K562 (cell line): ENCODE results near the gene BPNT1. TPM values are rescaled to one million over a fixed set of nuclear protein-coding genes. Genes with fewer than 3 reads are reported as not detected.

ENCODE experiments used
- BCL6 ChIP-seq: fragments of 250-450 bp; sonication (Bioruptor Pico); IDR thresholded peaks from 2 replicates; pipeline ENCODE4 v1.4.0; 2020
- CHD4 ChIP-seq: fragments of 200-600 bp; sonication (generic); IDR thresholded peaks from 3 replicates; pipeline ENCODE4 v1.6.1; 2012; ENCODE audit warnings: low read depth, mild to moderate bottlenecking, mixed read lengths, low read length, inconsistent platforms; ENCODE audit not compliant: insufficient read depth, insufficient replicate concordance, poor library complexity, severe bottlenecking
- E2F8 ChIP-seq: fragments of 450-650 bp; IDR thresholded peaks from 2 replicates; pipeline ENCODE4 v1.7.1; 2018; ENCODE audit warnings: mild to moderate bottlenecking, low read depth; ENCODE audit not compliant: partially characterized antibody
- EGR1 ChIP-seq: fragments of 450-650 bp; conservative IDR thresholded peaks from 2 replicates; pipeline ENCODE4 v1.6.1; 2017; ENCODE audit warnings: mild to moderate bottlenecking
- FIP1L1 ChIP-seq: fragments of 200-400 bp; formaldehyde crosslinking; IDR thresholded peaks from 2 replicates; pipeline ENCODE4 v1.6.1; 2018; ENCODE audit warnings: mild to moderate bottlenecking, low read depth, low read length; ENCODE audit not compliant: poor library complexity, severe bottlenecking
- HES1 ChIP-seq: fragments of 450-650 bp; IDR thresholded peaks from 2 replicates; pipeline ENCODE4 v1.6.1; 2016; ENCODE audit warnings: low read depth, mild to moderate bottlenecking, moderate library complexity
- HMGN3 ChIP-seq: IDR thresholded peaks from 2 replicates; pipeline ENCODE4 v1.6.1; 2011; ENCODE audit warnings: borderline replicate concordance, low read depth, mild to moderate bottlenecking, mixed read lengths, low read length; ENCODE audit not compliant: insufficient read length; ENCODE audit errors: extremely low read depth
- MTA1 ChIP-seq: fragments of 450-650 bp; IDR thresholded peaks from 2 replicates; pipeline ENCODE4 v1.6.1; 2017; ENCODE audit warnings: borderline replicate concordance
- MTF1 ChIP-seq: fragments of 250-450 bp; sonication (Bioruptor Pico); IDR thresholded peaks from 2 replicates; pipeline ENCODE4 v1.9.0; 2021; ENCODE audit warnings: moderate library complexity, mild to moderate bottlenecking, inconsistent platforms, borderline replicate concordance
- NFATC3 ChIP-seq: fragments of 450-650 bp; IDR thresholded peaks from 2 replicates; pipeline ENCODE4 v1.6.1; 2017; ENCODE audit warnings: mild to moderate bottlenecking
- NR1H2 ChIP-seq: sonication (generic); formaldehyde crosslinking; IDR thresholded peaks from 2 replicates; pipeline ENCODE4 v1.4.0; 2020; ENCODE audit warnings: mild to moderate bottlenecking, missing genetic modification reagents
- NR2F6 ChIP-seq: fragments of 450-650 bp; formaldehyde crosslinking; IDR thresholded peaks from 2 replicates; pipeline ENCODE4 v1.4.0; 2020; ENCODE audit warnings: mild to moderate bottlenecking
- PHF21A ChIP-seq: fragments of 450-650 bp; IDR thresholded peaks from 2 replicates; pipeline ENCODE4 v1.6.1; 2017; ENCODE audit warnings: low read depth, borderline replicate concordance
- RBM15 ChIP-seq: fragments of 200-400 bp; formaldehyde crosslinking; IDR thresholded peaks from 2 replicates; pipeline ENCODE4 v1.6.1; 2018; ENCODE audit warnings: mild to moderate bottlenecking, low read length, moderate library complexity; ENCODE audit not compliant: insufficient read depth
- SMC3 ChIP-seq: conservative IDR thresholded peaks from 2 replicates; pipeline ENCODE4 v1.6.1; 2011; ENCODE audit warnings: low read depth, low read length, improper control_type of control experiment; ENCODE audit not compliant: insufficient read depth
- TGIF2 ChIP-seq: sonication (generic); formaldehyde crosslinking; IDR thresholded peaks from 2 replicates; pipeline ENCODE4 v1.8.1; 2022; ENCODE audit warnings: mild to moderate bottlenecking, missing genetic modification reagents, moderate library complexity
- THAP12 ChIP-seq: fragments of 250-450 bp; sonication (Bioruptor Pico); IDR thresholded peaks from 2 replicates; pipeline ENCODE4 v1.9.0; 2021; ENCODE audit warnings: mild to moderate bottlenecking, inconsistent platforms
- ZFPM2 ChIP-seq: fragments of 250-450 bp; sonication (Bioruptor Pico); IDR thresholded peaks from 2 replicates; pipeline ENCODE4 v1.5.1; 2022; ENCODE audit warnings: mild to moderate bottlenecking
- ZNF280A ChIP-seq: fragments of 450-650 bp; IDR thresholded peaks from 2 replicates; pipeline ENCODE4 v1.6.1; 2018; ENCODE audit warnings: mild to moderate bottlenecking, low read depth; ENCODE audit not compliant: partially characterized antibody
- ZNF282 ChIP-seq: sonication (generic); formaldehyde crosslinking; IDR thresholded peaks from 2 replicates; pipeline ENCODE4 v1.8.1; 2023; ENCODE audit warnings: missing genetic modification reagents
- polyA plus RNA-seq, 8 experiments: library from polyadenylated mRNA; depleted of rRNA in 4 of 8; stranded (reverse) in 5 of 8; unstranded in 3 of 8; fragments of >200 nt; fragmentation: Nextera tagmentation in 2 of 8; fragmentation: Illumina TruSeq in 1 of 8; extraction: Ambion mirVana in 2 of 8; extraction: Trizol in 1 of 8; gene quantifications; 2 replicates each; pipeline versions ENCODE4 v1.2.1 to v1.2.3, GENCODE V29; 2011 to 2014; ENCODE audit warnings: inconsistent platforms in 1 of 8, missing spikeins in 1 of 8
- total RNA-seq, 7 experiments: library from RNA; depleted of rRNA in 6 of 7; stranded (reverse); fragments of >200 nt in 6 of 7; fragmentation: Illumina TruSeq in 2 of 7; extraction: Trizol in 2 of 7; gene quantifications; 2 replicates each; pipeline versions ENCODE4 v1.2.1 to v1.2.3, GENCODE V29; 2011 to 2021; ENCODE audit warnings: low replicate concordance in 1 of 7

Gene BPNT1
- total and polyA plus RNA-seq, 9 of the 15 experiments (the other 6 are each of a cell fraction or from before 2014, with no cell fraction given): 30.2 to 73.8 (median 40.5) TPM

- no peak for TF ChIP-seq ZNF280A
- no peak for TF ChIP-seq HES1
- no peak for TF ChIP-seq TGIF2 (CRISPR knock-in tag)
- TF ChIP-seq FIP1L1: no peak
- no peak for TF ChIP-seq MTF1
- peak; percentile 56; the same call in 1 of the 2 replicates for TF ChIP-seq MTA1
- no peak for TF ChIP-seq E2F8
- peak; percentile 61; the same call in 1 of the 2 replicates for TF ChIP-seq PHF21A
- no peak for TF ChIP-seq HMGN3
- no peak for TF ChIP-seq ZNF282 (CRISPR knock-in tag)
- no peak for TF ChIP-seq CHD4
- TF ChIP-seq EGR1: no peak; the same call in 1 of the 2 replicates
- no peak for TF ChIP-seq NFATC3
- no peak for TF ChIP-seq RBM15
- TF ChIP-seq THAP12 (CRISPR knock-in tag): no peak
- TF ChIP-seq BCL6 (CRISPR knock-in tag): no peak
- TF ChIP-seq NR2F6: no peak
- no peak for TF ChIP-seq ZFPM2 (CRISPR knock-in tag)
- no peak for TF ChIP-seq NR1H2 (CRISPR knock-in tag)
- no peak for TF ChIP-seq SMC3
Measured at GRCh38 chr1:220089650-220090556, at the start of gene BPNT1 (continued).
